Right atrium auricular region (tissue), 2 donors: Measurements from ENCODE around the gene FXYD4. TPM values are rescaled to one million over a fixed set of nuclear protein-coding genes. Genes with fewer than 3 reads are reported as not detected.
A peak's percentile ranks its signal among the peaks of the same experiment; 100 is the strongest.

Experiments used
- DNase-seq: peaks from one replicate; pipeline ENCODE4 v3.0.0-alpha.2; 2019; ENCODE audit warnings: low spot score
- H3K27ac ChIP-seq, 2 donors: fragments of 200-600 bp; sonication (generic); 1 replicate in 1 of 2; 2 replicates in 1 of 2; pipeline ENCODE4 v1.5.1; 2016 to 2019
- H3K27me3 ChIP-seq, 2 donors: fragments of 200-600 bp; sonication (generic); one replicate each; pipeline versions ENCODE4 v1.5.1 to v1.6.0; 2017 to 2019
- H3K36me3 ChIP-seq: fragments of 200-600 bp; sonication (generic); one replicate; pipeline ENCODE4 v1.5.1; 2016
- H3K4me1 ChIP-seq, 2 donors: fragments of 200-600 bp; sonication (generic); one replicate each; pipeline versions ENCODE4 v1.5.1 to v1.6.0; 2017 to 2019
- H3K4me3 ChIP-seq, 2 donors: fragments of 200-600 bp; sonication (generic); 1 replicate in 1 of 2; 2 replicates in 1 of 2; pipeline ENCODE4 v1.5.1; 2017 to 2019; ENCODE audit warnings: mild to moderate bottlenecking in 1 of 2, moderate library complexity in 1 of 2
- H3K9me3 ChIP-seq, 2 donors: fragments of 200-600 bp; sonication (generic); one replicate each; pipeline ENCODE4 v1.5.1; 2019
- CTCF ChIP-seq, 2 donors: fragments of 200-600 bp; sonication (generic); IDR thresholded peaks; one replicate each; pipeline ENCODE4 v1.5.1; 2019; ENCODE audit warnings: antibody characterized with exemption in 2 of 2
- total RNA-seq, 2 donors: library from RNA; depleted of rRNA; stranded (reverse); fragments of >200 nt; gene quantifications; one replicate each; pipeline ENCODE4 v1.1.0, GENCODE V29; 2016

Gene FXYD4
- total RNA-seq, 2 donors from 2014 or later, result not detected

- peak overlapping the region; percentile 47 to 61 for H3K4me3 ChIP-seq
- H3K9me3 ChIP-seq, result no peaks in the 10 kb centered on the region
- H3K36me3 ChIP-seq, result no peaks in the 10 kb centered on the region
- no peak for DNase-seq
- H3K4me1 ChIP-seq, result peaks cover 0 to 16% of the 10 kb centered on the region in 2 donors
- no peaks in the 10 kb centered on the region for H3K27me3 ChIP-seq
- TF ChIP-seq CTCF (IDR thresholded peaks at IDR 0.05), result no peak
- peak overlapping the region; percentile 43 to 73 for H3K27ac ChIP-seq
Measured at GRCh38 chr10:43361547-43362190, 9.8 kb upstream of the FXYD4 start.

GRCh38 chr10:43362191-43362839 lies 9.1 kb upstream of the FXYD4 start:
- Histone ChIP-seq H3K27ac (peak overlapping the region; percentile 43 to 73), H3K36me3 (no peaks in the 10 kb centered on the region), H3K27me3 (no peaks in the 10 kb centered on the region), H3K4me1 (peaks cover 0 to 16% of the 10 kb centered on the region in 2 donors), H3K4me3 (peak overlapping the region; percentile 47 to 61), H3K9me3 (no peaks in the 10 kb centered on the region)
- peak; percentile 94 for DNase-seq
- TF ChIP-seq CTCF (IDR thresholded peaks at IDR 0.05), result peak; percentile 27 to 66

- H3K9me3 ChIP-seq, result no peaks in the 10 kb centered on the region
- DNase-seq, result no peak
- TF ChIP-seq CTCF (IDR thresholded peaks at IDR 0.05), result no peak
- H3K27me3 ChIP-seq, result no peaks in the 10 kb centered on the region
- H3K36me3 ChIP-seq, result no peaks in the 10 kb centered on the region
- peaks cover 0 to 16% of the 10 kb centered on the region in 2 donors for H3K4me1 ChIP-seq
- H3K4me3 ChIP-seq, result no peak overlapping the region
- no peak overlapping the region for H3K27ac ChIP-seq
Measured at GRCh38 chr10:43365001-43365400, 6.4 kb upstream of the FXYD4 start.

- no peaks in the 10 kb centered on the region for H3K36me3 ChIP-seq
- DNase-seq, result no peak
Measured at GRCh38 chr10:43369921-43370320, 1.5 kb upstream of the FXYD4 start.

GRCh38 chr10:43370671-43371215 lies 693 bp upstream of the FXYD4 start:
- no peak for DNase-seq
- H3K27me3 ChIP-seq, result no peaks in the 10 kb centered on the region
- no peak overlapping the region for H3K27ac ChIP-seq
- no peaks in the 10 kb centered on the region for H3K36me3 ChIP-seq
- no peak overlapping the region for H3K4me3 ChIP-seq
- H3K9me3 ChIP-seq, result no peaks in the 10 kb centered on the region
- no peaks in the 10 kb centered on the region for H3K4me1 ChIP-seq
- TF ChIP-seq CTCF (IDR thresholded peaks at IDR 0.05), result no peak

More at GRCh38 chr10:43369921-43370320, 1.5 kb upstream of the FXYD4 start:
- Histone ChIP-seq H3K4me1 (no peaks in the 10 kb centered on the region), H3K4me3 (no peak overlapping the region), H3K9me3 (no peaks in the 10 kb centered on the region), H3K27ac (no peak overlapping the region), H3K27me3 (no peaks in the 10 kb centered on the region)
- no peak for TF ChIP-seq CTCF (IDR thresholded peaks at IDR 0.05)
